ENCODE results near the gene RAMP3.
A peak's percentile ranks its signal among the peaks of the same experiment; 100 is the strongest.
"Not testable (repeated sequence)": the region's sequence is repeated elsewhere in the genome, so short reads cannot be mapped to it uniquely, and the experiment has no call there.

Gene RAMP3, protein sequence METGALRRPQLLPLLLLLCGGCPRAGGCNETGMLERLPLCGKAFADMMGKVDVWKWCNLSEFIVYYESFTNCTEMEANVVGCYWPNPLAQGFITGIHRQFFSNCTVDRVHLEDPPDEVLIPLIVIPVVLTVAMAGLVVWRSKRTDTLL

DNA sequence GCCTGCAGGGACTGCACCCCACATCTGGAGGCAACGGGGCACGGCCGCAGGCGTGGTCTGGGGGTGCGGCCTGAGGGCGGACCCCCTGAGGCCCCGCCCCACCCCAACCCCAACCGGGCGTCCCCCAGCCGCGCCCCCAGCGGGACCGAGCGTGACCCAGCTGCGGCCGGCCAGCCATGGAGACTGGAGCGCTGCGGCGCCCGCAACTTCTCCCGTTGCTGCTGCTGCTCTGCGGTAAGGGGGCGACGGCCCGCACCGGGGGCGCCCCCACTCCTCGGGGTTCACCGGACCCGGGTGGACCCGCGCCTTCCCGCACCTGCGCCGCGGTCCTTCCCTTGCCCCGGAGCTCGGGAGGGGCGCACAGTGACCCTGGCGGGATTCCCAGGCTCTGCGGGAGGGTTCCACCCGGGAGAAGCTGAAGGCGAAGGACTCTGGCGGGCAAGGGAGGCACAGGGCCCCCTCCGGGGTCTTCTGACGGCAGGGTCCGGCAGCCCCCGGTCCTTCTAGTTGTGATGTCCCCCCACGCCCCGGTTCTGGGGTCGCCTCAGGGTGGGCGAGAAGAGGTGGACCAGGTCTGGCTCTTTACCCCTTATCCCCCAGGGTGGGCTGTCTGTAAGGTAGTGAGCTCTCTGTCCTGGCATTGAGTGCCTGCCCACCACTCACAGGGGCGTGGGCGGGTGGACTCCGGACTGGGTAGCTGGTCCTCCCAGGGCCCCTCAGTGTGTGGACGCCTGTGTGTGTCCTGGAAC is at the start of gene RAMP3:
RAMP3 (plus strand) TSS at position 139 of the 749 bp plus-strand sequence; CDS start at position 177, 38 bp downstream.
- no peak for DNase-seq (ENCODE audit: low read depth in 3 of 3)

DNA sequence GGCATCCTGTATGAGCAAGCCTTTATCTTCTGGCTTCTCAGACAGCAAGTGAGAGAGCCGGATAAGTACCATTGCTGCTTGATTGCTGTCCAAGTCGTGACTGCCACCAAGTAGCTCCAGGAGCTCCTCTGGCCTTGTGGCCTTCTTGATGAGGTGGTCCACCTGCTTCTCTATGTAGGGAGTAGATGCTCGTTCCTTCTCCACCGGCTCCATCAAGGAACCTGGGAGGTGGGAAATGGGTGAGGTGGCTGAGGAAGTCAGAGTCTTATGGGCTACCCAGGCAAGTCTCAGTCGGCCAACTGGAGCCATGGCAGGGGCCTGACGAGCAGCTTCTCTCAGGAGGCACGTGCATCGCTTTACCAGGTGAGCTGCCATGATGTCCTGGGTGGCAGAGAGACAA is 48.7 kb upstream of the RAMP3 start:
- no peak for DNase-seq (ENCODE audit: low read depth in 3 of 3)

DNA sequence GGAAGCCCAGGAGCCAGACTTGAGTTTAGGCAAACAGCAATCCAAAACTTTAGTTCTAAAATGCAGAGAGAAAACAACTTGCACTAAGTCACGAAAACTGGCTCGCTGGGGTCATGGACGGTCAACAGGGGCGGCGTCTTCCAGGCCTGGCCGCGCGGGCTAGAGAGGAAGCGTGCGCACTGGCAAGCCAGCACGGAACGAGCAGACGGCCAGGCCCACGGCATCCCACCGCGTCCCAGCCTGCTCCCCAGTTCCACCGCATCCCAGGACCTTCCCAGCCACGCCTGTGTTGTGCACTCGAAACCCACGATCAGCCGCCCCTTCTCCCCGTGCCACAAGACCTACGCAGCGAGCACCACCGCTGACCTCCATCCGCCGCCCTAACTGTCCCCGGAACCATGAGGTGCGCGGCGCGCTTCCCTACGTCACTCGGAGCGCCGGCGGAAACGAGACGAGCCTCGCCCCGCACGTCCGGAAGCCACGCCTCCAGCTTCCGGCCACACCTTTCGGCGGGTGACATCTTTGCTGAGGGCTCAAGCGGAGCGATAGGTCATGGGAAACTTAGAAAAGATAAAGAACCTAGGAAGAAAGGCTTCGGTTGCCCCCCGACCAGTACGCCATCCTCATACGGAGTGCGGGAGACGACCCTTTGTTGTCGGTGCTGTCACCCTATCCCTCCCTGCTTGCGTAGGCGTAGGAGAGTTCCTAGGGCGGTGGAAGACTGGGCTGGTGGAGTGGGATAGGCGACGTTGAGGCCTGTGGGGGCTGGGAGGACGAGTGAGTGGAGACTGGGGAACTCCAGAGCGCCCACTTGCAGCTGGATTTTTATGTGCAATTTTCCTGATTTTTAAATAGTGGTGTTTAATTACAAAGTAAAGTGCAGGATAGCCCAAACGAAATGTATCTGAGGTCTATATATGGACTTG is 46.0 kb upstream of the RAMP3 start, which contains the start of gene TBRG4:
TBRG4 (minus strand) TSS at position 400 of the 926 bp plus-strand sequence. CDS start 2,460 bp downstream, outside the sequence.
- peak; percentile 85 to 95 (median 90) for DNase-seq (ENCODE audit: low read depth in 3 of 3)

DNA sequence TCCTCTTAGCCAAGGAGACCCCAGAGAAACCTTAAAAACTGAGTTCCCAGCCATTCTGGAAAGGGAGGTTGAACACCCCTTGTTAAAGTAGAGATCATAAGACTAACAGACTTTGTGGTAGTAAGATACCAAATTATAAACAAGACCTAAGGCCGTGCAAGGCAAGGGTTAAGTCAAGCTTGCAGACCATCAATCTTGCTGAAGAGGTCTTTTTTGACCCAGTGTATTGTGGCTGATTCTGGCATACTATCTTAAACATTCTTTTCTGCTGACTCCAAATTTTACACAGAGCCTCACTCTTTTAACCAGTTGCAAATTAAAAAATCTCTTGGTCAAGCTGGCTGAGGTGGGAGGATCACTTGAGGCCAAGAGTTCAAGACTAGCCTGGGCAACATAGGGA is 44.9 kb upstream of the RAMP3 start:
- no peak for DNase-seq (ENCODE audit: low read depth in 3 of 3)

DNA sequence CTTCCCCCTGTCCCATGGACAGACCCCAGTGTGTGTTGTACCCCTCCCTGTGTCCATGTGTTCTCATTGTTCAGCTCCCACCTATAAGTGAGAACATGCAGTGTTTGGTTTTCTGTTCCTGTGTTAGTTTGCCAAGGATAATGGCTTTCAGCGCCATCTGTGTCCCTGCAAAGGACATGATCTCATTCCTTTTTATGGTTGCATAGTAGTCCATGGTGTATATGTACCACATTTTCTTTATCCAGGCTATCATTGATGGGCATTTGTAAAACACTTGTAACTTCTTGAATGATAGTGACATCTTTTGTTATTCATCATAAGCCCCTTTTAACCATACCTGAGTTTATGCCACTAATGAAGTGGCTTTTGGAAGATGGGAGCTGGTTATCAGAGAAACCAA is 43.3 kb upstream of the RAMP3 start:
- DNase-seq (ENCODE audit: low read depth in 3 of 3), result not testable (repeated sequence)

DNA sequence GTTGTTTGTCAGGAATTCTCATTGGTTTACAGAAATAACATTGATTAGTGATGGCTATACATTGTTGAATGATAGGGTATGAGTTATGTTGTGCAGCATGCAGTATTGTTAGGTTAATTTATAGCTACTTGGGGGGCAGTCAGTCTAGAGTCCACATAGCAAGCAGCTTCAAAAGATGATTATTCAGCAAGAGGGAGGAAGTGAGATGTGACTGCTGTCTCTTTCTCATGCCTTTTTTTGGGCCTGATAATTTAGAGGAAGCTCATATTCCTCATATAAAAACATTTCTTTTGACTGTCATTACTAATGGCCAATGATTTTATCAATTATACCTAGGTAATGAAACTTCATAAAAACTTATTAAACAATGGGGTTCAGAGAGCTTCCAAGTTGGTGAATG is 42.7 kb upstream of the RAMP3 start:
- no peak for DNase-seq (ENCODE audit: low read depth in 3 of 3)

DNA sequence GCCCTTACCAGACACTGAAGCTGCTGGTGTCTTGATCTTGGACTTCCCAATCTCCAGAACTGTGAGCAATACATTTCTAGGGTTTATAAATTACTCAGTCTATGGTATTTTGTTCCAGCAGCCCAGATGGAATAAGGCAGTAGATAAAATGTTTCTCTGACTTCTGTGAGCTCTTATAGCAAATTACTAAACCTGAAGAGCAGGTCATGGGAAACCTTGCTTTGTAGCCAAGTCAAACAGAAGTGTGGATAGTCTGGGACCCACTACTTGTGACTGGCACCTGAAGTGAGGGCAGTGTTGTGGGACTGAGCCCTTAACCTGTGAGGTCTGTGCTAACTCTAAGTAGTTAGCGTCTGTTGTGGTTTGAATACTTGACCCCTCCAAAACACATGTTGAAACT is 41.5 kb upstream of the RAMP3 start:
- DNase-seq (ENCODE audit: low read depth in 3 of 3), result no peak

DNA sequence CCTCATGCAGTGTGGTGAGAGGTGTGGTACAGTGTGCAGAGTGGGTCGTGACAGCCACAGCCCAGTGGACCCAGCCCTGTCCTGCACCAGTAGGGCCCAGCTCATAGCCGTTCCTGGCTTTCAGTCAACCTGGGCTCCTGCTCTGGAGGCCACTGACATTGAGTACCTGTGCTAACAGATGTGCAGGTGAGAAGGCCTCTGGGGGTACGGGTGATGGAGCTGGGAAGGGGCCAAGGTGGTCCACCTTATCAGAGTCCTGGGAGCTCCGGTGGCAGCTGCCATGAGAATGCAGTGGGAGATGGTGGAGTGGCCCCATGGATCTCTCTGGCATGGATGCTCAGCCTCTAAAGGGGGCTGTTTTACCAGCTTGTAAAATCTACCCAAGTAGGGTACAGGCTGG is 40.0 kb upstream of the RAMP3 start:
- no peak for DNase-seq (ENCODE audit: low read depth in 3 of 3)

DNA sequence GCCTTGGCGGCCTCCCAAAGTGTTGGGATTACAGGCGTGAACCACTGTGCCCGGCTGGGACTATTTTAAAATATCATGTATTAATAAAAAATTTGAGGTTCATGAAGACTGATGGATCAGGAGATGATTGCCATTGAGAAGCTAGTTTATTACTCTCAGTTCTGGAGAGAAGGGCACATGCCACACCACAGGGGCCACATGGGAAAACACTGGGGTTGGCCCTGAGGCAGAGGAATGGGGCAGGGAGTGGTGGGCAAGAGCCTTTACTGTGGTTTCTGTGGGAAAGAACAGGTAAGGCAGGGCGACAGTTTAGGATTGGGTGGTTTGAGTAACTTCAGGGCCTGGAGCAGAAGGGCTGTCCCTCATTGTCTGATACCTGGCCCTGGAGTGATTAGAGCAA is 39.3 kb upstream of the RAMP3 start:
- no peak for DNase-seq (ENCODE audit: low read depth in 3 of 3)

DNA sequence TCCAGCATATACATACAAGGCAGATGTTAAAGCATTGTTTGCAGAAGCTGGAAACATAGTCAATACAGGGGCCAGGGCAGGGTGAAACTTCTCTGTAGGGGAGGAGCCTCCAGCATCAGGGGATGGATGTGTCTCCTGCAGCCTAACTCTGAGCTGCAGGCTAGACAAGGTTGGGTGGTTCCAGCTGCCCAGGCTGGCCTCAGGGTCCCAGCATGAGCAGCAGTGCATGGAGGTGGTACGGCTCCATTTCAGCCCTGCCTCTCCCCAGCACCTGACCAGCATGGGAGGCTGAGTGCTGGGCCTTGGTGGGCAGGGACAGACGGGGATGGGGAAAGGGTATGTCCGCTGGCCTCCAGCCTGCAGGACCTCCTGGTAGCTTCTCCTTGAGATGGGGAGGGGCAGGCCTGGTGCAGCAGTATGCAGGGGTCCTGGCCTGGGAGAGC is 38.7 kb upstream of the RAMP3 start:
- DNase-seq (ENCODE audit: low read depth in 3 of 3), result no peak

DNA sequence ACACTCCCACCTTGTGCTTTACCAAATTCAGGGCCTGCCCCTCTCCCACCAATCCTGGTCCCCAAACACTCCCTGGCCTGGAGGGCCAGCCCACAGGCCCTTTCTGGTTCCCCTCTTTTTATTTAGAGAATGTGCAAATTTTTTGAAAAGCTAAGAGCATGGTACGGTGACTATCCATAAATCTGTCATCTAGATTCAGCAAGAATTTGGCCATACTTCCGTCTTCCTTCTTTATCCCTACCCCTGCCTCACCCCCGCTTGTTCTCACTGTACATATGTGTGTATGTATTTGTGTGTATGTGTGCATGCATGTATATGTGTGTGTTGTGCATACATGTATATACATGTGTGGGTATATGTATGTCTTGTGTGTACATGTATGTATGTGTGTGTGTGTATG is 38.0 kb upstream of the RAMP3 start:
- DNase-seq (ENCODE audit: low read depth in 3 of 3), result no peak

DNA sequence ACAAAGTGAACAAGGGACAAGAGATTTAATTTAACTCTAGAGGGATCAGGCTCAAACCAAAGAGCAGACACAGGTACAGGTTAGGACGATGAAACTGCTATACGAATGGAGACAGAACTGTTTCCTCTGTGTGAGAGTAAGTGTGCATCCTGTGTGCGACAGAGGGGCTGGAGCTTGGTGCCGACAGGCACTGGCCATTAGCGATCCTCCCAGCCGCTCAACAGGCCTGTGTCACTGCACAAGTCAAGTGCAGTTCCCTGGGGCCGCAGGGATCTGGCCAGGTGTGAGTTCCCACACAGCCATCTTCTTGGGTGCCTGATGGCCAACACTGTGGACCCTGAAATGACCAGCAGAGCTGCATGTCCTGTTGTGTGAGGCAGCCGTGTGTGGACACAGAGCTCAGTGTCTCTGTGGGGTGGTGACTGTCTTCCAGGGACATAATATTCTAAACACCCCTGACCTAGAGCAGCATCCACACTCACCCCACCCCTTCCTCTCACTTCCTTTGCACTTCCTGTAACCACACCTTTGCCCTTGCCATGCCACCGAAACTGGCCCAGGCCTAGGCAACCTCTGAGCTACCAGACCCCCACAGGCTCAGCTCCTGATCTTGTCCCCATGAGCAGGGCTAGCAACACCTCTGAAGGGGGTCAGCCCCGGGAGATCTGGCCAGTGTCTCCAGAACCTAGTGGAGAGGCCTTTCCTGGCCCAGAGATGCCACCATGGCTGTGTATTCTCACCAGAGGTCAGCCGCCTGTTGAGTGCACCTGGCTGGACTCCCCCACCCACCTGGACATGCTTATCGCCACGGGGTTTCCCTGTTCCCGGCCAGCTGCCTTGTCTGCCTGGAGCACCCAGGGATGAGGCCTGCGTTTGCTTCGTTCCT is 34.4 kb upstream of the RAMP3 start:
- no peak for DNase-seq (ENCODE audit: low read depth in 3 of 3)

DNA sequence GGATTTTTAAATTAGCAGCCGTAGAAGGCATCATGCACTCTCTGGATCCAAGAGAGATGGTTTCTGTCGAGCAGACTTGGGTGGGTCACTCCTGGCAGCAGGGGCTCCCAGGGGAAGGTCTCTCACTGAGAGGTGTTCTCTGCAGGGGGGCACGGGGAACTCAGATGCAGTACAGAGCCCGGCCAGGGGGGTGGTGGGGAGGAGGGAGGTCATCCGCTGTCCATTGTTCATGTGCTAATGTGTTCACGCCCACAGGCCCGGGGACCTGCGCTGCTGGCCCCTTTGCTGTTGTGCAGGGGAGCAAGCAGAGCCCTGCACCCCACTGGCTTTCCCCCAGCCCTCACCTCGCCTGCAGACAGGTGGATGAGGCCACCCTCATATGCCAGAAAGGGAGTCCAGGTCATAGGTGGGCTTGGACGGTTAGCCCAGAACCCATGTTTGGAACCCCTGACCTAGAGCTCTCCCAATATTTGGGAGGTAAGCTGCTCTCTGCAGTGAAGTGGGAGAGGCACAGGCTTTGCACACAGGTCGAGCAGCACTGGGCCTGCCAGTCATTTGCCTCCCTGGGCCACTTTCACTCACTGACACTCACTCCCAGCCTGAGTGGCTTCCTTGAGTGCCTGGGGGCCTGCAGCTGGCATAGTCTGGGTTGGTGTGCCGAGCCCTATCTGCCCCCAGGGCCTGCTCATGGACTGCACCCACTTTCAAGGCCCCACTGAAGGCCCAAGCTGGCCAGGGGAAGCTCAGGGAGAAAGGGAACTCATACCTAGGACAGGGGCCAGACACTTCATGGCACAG is 33.5 kb upstream of the RAMP3 start:
- DNase-seq (ENCODE audit: low read depth in 3 of 3), result no peak

DNA sequence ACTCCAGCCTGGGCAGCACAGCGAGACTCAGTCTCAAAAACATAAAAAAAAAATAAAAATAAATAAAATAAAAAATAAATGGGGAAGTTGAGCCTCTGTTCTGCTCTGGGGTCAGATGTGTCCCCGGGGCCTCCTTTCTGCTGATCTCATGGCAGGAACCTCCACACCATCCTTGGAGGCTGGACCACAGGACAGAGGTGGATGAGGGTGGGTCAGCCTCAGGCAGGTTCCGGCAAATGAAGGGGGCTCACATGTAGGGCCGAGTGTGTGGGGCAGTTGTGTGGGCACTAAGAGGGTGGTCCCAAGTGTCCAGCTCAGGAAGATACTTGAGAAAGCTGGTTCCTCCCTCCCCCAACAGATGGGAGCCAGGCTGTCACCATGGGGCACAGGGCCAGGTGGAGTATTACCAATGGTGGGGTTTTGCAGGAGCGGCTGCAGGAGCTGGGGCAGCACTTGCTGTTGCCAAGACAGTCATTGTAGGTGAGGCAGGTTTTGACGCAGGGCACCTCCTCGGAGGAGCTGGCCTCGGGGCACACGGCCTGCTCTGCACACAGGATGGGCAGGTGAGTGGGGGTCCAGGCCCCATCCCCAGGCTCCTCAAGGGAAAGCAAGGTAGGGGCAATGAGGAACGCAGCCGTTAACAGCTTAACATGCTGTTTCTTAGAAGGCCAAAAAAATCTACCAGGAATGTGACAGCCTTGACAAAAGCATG is 32.2 kb upstream of the RAMP3 start:
- DNase-seq (ENCODE audit: low read depth in 3 of 3), result no peak

DNA sequence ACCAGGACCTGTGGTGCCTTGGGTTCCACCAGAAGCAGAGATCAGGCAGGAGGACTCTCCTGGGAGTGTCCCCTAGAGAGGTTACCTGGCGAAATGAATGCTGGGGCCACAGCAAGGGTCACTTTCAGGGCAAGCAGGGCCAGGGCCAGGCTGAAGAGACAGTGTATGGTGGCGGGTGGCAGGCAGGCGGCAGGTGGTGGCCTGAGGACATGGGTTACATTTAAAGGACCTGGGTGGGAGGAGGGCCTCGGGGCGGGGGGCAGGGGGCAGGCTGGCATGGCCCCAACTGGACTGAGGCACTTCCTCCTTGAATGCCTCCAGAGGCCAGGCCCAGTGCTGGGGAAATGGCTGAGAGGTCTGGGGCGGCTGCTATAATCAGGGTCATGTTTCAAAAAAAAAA is 31.4 kb upstream of the RAMP3 start:
- no peak for DNase-seq (ENCODE audit: low read depth in 3 of 3)

DNA sequence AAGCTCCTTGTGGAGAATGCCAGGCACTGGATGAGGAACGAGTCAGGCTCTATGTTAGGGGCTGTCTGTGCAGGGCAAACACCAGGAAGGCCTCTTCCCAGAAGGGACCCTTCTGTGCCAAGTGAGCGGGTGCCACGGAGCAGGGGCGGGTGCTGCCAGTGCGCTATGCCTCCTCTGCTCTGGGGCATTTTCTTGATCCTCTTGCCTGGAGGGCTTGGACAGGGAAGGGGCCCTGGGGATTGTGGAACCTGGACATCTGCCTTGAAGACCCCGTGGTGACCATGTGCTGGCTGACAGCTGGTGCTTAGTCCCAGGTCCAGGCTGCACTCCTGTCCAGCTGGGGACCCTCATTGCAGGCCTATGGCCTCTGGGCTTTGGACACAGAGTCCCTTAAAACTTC is 30.7 kb upstream of the RAMP3 start:
- DNase-seq (ENCODE audit: low read depth in 3 of 3), result no peak

DNA sequence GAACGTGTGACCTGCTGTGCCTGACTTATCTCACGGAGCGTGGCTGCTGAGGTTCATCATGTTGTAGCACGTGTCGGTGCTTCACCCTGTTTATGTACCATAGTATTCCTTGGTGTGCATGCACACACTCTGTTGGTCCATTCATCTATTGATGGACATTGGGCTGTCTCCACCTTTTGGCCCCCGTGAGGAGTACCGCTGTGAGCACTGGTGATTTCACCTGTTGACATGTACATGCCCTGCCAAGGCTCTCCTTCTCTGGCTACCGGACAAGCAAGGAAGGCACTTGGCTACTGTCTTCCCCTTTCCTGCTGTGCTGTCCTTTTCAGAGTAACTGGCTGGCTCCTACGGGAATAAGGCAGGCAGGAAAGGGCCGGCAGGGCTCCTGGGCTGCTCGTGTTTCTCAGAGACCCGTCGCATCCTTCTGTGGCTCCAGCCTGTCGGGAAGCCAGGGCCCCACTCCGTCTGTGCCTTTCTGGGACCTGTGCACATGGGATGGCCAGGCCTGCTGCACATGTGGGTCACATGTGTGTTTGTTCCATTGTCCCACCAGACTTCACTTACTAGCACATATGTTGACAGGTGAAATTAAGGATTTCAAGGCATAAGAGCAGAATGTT is 28.3 kb upstream of the RAMP3 start:
- no peak for DNase-seq (ENCODE audit: low read depth in 3 of 3)

DNA sequence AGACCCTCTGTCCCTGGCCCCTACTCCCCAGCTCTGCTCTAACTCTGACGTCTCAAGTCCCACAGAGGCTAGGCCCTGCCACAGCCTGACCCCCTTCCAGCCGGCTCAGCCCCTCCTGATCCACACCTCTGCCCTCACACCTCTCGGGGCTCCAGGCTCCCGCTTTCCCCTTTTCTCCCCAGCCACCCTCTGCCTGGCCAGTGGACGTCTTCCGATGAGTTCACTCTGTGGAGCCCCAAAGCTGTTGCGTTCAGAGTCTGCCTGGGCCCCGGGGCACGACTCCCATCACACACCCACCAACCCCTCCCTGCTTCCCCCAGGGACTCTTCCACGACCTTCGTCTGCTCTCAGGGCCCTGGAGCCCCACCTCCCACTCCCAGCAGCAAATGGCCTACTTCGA is 27.7 kb upstream of the RAMP3 start:
- no peak for DNase-seq (ENCODE audit: low read depth in 3 of 3)

DNA sequence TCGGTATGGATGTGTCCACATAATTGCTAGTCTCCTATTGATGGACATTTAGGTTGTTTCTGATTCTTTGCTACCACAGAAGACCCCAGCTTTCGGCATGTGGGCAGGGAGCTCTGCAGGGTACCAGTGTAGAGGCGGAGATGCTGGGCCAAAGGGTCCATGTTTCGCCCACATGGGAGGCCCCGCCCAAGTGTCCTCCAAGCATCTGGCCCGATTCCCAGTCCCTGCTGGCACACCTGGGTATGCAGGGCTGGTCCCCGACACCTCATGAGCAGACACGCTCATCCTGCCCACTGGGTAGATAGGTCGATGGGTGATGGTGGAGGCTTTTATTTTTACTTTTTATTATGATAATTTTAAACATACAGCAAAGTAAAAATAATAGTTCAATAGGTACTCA is 26.7 kb upstream of the RAMP3 start:
- DNase-seq (ENCODE audit: low read depth in 3 of 3), result no peak

DNA sequence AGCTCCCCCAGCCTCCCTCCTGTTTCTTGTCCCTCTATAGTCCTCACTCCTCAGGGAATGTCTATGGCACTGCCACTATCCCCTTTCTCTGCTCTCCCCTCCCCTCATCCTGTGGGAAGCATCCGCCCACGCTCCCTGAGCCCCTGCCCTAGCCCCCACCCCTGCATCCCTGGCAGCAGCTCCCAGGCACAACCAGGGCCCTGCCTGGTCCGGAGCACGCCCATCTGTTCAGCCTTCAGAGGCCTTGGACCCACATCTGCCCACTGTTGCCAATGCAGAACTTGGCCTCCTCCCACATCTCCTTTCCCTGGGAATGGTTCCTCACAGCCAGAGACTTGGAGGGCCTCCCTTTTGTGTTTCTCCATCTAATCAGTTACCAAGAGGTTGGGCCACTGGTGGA is 25.7 kb upstream of the RAMP3 start:
- DNase-seq (ENCODE audit: low read depth in 3 of 3), result no peak

Data from stimulated activated CD4-positive, alpha-beta T cell treated with anti-CD3 and anti-CD28 coated beads, TNF-alpha, amount 100 ng/mL, for 24 hours (primary cell).